Stimulated activated CD8-positive, alpha-beta memory T cell treated with anti-CD3 and anti-CD28 coated beads, Interleukin-12 subunit alpha, Interleukin-12 subunit beta, amount 100 ng/mL, for 24 hours (primary cell): ENCODE results near the gene BMP7.
"Not testable (repeated sequence)": the region's sequence is repeated elsewhere in the genome, so short reads cannot be mapped to it uniquely, and the experiment has no call there.

ENCODE experiments used
- DNase-seq: peaks from one replicate; pipeline ENCODE4 v3.0.0-alpha.2; 2020; ENCODE audit errors: extremely low read depth

BMP7 gene

DNA sequence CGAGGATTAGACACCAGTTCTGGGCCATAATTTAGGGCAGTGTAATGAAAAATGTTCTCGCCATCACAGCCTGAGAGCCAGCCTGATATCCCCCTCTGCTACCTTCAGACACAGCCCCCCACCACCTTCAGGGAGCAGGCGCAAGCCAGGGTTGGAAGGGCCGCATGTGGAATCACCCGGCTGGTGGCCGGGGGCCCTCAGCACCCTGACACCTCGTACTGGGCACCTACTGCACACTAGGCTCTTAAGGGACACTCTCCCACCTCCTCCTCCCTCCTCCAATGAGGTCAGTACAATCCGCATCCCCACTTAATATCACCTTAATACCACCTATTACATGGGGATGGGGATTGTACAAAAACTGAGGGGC, 55.5 kb downstream of the BMP7 start:
- no peak for DNase-seq

DNA sequence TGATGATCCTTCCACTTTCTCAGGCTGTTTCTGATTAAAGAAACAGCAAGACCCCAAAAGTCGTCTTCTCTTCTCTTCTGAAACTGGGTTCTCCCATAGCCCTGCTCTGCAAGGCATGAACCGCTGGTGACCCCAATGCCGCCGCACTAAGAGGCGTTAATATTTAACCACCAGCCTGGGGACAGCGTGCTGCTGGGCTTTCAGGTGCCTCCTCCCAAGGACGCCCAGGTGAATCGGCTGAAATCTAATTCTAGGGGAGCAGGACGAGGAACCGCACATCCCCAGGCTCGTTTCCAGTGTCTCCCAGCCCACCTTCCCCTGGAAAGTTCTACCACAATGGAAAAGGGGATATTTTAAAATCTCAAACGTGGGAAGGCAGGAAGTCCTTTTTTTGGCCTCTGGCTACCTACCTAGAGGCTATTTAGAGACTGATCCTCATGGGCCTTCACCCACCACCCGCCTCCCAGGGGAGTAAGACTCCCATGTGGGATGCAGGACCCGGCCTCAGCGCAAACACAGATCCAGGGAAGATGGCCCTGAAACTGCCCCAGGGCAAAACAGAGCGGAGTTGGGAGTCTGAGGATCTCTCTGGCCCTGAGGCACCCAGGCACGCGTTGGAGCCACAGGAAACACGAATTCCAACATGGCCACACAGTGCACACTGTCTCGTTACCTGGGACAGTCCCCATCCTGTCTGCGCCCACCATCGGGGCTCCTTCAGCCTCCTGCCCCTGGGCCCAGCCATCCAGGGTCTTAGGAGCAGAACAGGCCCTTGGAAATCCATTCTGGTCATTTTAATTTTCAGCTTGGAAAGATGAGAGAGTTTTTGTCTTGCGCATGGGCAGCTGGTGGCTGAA, 56.2 kb downstream of the BMP7 start:
- no peak for DNase-seq

DNA sequence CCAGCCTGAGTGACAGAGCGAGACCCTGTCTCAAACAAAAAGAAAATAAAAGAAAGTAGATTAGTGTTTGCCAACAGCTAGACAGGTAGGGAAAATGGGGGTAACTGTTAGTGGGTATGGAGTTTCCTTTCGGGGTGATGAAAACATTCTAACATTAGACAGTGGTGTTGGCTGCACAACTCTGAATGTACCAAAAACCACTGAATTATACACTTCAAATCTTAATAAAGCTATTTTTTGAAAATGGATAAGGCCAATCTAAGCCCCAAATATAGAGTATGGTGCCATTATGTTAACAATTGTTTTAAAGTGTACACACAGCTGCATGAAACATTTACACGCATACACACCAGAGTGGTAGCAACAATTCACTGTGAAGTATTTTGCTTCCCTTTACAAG, 57.0 kb downstream of the BMP7 start:
- DNase-seq = no peak

DNA sequence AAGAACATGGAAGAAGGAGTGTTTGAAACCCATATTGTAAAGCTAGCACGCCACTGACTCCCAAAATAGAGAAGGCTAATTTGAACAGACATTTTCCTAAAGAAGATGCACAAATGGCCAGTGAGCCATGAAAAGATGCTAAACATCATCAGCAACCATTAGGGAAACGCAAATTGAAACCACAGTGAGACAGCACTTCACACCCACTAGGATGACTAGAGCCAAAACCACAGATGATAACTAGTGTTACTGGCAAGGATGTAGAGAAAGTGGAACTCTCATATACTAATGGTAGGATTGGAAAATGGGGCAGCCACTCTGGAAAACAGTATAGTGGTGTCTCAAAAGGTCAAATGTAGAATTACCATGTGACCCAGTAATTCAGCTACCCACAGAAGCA, 58.2 kb downstream of the BMP7 start:
- no peak for DNase-seq

DNA sequence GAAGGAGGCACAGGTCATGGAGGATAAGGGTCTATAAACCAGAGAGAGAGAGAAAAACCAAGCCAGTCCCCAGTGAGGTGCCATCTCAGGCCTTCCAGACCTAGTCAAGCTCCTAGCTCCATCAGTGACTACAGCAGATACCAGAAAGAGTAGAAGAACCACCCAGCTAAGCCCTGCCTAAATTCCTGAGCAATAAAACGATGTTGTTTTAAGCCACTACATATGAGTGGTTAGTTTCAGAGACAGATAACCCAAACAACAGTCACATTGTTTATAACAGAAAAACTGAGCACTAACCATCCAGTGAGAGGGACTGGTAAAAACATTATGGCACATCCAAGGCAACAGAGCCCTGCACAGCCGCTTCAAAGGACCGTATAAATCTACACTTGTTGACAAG, 59.2 kb downstream of the BMP7 start:
- DNase-seq = no peak

DNA sequence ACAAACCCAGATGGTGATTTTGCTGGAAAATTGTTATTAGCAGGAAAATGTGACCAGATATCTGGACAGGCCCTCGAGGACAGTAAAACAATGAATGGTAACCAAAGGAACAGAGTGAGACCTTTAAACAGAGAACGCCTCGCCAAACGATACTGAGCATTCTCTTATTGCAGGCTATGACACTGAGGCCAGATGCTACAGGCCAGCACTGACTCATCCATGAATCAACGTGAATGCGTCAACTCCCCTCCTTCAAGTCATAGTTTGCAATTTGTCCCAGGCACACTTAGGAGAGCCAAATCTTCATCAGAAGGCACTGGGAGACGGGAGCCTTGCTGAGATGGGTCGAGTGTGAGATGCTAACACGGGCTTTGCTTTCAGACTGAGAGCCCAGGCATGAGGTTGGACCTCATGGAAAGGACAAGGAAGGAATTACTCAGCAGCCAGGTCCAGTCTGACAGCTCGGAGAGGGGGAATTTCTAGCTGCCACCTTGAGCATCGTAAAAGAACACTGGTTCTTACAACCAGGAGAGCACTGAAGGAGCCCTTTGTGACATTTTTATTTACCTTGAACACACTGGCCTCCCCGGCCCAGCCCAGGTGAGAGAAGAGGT, 60.7 kb downstream of the BMP7 start:
- no peak for DNase-seq

DNA sequence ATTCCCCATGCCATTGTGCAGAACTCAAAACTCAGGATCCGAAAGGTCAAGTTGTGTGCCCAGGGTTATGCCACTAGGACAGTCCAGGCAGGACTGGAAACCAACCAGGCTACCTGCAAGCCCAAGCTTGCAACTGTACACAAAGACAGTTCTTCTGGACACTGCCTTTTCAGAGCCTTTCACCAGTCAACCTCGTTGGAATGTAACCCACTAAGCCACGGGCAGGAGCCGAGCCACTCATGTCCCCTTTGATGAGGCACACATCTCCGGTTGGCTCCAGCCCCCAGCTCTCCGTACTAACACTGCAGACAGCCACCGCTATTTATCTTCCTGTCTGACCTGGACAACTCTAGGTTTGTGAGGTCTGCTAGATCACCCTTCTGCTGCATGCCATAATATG, 62.5 kb downstream of the BMP7 start:
- DNase-seq = no peak

DNA sequence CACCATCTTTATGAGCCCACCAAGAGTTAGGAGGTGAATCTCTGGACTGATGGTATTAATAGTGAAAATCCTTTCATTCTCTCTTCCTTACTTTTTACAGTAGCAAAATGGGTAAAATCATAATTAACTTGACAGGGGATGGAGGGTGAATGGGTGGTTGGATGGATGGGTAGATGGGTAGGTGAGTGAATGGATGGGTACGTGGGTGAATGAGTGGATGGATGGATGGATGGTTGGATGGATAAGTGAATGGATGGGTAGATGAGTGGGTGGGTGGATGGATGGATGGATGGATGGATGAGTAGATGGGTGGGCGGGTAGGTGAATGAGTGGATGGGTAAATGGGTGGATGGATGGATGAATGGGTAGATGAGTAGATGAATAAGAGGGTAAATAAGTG, 63.2 kb downstream of the BMP7 start:
- DNase-seq = no peak

DNA sequence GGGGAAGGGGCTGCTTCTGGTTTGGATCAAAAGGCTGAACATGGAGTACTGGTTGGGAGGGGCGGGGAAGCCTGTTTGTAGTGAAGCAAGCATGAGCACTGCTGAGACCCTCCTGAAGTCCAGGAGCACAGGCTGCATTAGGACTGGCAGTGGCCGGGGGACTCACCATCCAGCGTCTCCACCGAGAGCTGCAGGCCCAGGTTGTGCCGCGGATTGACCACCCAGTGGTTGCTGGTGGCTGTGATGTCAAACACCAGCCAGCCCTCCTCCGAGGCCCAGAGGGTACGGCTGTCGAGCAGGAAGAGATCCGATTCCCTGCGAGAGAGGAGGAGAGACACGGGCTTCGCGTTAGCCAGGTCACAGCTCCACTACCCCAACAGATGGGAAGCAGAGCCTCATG, 64.1 kb downstream of the BMP7 start:
- DNase-seq = no peak

DNA sequence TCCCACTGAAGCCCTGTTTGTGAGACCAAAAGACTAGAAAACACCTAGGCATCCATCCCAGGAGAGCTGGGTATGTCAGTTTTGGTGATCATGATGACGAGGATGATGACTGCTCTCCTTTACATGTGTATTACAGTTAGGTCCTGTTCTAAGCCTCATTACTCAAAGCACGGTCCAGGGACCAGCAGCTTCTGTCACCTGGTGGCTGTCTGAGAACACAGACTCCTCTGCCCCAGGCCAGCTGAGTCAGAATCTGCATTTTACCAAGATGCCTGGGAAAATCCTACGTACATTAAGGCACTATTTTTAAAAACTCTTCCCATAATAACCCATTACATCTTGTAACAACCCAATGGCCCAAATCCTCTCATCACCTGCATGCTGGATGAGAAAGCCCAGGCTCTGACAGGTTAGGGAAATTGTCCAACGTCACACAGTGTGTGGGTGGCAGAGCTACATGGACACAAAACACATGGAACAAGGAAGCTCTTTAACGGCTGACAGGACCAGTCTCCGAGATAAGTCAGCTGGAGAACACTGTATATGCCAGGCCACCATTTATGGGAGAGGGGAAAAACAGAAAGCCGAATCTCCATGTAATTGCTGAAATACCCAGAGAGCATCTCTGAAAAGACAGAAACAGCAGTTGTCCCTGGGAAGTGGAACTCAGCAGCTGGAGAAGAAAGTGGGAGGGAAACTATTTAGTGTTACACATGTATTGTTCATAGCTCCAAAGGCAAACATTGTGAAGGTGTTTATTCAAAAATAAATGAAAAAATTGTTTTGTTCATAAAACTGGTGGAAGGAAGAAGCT, 65.4 kb downstream of the BMP7 start:
- no peak for DNase-seq

DNA sequence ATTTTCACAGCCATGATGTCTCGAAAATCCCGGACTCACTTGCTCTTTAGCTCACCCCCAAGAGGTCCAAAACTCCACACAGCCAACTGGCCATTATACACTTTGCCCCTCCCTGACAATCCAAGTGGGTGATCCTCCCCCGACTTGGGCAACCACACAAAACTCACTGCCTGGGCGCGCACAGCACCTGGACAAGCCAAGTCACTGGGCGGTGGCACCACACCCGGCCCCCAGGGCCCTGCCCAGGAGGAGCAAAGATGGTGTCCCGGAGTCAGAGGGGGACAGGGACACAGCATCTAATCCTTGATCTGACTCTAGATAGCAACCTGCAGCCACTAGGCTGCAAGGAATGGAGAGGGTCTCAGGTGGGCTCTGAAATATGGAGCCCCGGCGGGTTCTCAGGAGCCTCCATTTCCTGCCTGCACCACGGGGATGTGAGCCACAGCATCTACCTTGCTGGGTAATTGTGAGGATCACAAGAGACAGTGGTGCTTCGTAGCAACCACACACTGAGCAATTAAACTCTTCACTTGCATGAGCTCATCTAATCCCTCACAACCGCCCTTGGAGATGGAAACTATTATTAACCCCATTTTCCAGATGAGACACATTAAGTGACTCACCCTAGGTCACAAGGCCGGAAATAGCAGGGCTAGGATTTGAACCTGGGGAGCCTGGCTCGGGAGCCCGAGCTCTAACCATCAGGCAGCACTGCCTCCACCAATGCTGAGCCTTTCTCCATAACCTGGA, 66.6 kb downstream of the BMP7 start:
- no peak for DNase-seq

DNA sequence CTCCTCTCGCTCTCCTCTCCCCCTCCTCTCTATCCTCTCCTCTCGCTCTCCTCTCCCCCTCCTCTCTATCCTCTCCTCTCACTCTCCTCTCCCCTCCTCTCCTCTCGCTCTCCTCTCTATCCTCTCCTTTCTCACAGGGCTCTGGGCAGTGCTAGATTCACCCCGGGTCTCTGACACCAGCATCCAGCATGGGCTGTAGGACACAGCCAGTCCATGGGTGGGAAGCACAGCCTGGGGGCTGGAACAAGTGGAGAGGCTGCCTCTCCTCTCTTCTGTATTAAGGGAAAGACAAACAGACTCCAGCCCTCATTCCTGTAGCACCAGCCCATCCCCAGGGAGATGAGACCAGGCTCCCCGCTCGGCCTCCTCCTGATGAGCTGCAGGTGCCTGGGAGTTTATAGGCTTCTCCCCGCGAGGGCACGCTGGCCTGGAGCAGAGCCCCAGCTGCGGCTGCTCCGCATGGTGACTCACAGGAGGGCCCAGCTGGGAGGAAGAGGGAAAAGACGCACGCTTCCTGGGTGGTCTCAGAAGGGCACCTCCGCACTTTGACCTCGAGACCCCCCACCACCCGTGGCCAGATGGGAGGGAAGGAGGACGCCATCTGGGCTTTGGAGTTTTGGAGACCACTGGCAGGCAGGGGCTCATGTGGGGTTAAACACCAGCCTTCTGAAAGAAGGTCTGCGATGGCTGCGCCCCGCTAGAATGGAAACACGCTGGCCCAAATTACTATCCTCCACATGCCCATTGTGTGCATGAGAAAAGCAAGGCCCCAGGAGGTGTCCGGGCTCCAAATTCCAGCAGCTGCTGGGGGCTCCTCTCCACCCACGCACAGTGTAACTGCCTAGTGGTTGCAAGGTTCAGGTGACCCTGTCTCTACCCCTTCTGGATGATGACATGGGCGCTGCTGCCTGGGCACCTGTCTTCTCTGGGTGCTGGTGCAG, 68.0 kb downstream of the BMP7 start:
- DNase-seq = no peak

DNA sequence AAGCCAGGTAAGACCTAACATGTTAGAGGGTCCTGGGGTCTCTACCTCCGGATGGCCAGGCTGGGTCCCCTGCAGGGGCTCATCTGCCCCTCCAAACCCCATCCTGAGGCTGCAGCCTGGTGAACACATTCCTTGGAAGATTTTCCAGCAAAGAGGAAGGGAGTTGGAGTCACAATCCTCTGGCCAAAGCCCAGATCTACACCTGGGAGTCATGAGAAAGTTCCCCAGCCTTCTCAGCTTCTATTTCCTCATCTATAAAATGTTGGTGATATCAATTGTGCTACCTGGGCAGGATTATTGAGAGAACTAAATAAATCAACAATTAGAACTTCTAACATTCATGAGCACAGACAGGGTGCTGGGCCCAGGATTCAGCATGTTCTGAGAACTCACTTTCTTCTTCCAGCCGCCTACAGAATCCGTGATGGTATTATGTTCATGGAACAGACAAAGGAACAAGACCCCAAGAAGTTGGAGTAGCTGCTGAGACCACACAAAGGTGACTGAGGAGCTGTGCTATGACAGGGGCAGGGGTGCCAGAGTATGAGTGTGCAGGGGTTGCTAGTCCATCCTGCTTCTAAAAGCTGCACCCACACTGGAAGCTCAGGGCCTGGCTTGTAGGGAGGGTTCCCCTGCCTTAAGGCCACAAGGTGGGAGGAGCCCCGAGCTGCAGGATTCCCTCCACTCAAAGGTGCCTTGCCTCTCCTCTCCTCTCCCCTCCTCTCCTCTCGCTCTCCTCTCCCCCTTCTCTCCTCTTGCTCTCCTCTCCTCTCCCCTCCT, 68.9 kb downstream of the BMP7 start:
- no peak for DNase-seq

DNA sequence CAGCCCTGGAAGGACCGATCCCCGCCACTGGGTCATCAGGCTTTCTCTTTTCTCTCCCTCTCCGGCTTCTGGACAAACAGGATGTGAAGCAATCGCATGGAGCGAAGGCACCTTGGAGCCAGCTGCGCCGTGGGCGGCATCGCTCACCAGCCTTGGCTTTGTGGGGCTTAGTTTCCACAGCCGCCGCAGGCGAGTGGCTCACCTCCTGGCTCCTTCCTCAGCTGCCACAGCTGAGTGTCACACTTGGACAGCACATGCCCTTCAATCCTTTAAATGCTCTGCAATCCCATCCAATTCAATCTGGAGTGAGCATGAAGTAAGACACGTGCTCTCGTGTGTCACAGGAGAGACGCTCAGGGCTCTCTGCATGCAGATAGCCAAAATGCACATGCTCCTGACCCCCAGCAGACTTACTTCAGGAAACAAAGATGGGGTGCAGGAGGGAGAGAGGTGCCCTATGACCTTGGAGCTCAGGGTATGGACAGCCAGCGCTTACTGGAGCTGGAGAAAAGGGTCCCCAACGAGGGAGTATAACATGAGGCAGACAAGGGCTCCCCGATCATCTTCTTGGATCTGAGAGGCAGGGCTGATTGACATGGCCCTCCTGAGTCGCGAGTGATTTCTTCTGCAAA, 70.9 kb downstream of the BMP7 start:
- no peak for DNase-seq

DNA sequence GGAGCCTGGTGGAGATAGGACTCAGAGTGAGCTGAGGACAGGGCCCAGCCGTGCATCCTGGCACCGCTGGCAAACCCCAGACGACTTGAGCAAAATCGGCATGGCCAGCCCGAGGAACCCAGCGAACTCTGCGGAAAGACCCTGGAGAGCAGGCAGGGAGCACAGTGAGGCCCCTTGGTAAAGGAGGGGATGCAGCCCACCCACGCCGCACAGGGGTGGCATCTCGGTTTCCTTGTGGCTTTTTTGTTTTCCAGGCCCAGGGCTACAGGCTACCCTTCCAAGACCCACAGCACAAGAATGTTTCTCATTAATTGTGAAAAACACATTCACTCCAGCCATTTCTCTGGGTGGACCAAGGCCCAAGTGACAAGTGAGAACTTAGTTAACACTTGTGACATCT, 71.4 kb downstream of the BMP7 start:
- DNase-seq = no peak

DNA sequence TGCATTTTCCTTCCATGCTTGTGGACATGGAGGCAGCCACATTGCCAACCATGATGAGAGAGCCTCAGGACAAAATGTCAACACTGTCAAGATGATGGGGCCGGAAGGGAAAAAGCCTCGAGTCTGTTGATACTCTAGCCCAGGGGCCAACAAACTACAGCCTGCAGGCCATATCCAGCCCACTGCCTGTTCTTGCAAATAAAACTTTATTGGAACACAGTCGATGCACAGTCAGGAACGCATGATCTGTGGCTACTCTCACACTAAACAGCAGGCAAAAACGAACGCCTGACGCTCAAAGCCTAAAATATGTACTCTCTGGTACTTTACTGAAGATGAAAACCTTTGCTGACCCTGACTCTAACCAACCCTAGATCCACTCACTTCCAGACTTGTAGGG, 72.3 kb downstream of the BMP7 start:
- DNase-seq = no peak

DNA sequence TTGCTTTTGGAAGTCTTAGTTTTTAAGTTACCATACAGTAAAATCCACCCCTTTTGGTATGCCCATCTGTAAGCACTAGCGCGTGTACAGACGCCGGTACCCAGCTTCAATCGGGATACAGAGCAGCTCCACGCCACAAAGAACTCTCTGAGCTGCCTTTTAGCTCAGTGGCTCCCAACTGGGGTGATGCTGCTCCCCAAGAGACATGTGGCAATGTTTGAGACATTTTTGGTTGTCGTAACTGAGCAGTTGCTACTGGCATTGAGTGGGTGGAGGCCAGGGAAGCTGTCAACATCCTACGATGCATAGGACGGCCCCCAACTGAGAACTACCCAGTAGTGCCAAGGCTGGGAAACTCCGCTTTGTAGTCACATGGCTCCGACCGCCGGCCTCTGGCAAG, 73.3 kb downstream of the BMP7 start:
- no peak for DNase-seq

DNA sequence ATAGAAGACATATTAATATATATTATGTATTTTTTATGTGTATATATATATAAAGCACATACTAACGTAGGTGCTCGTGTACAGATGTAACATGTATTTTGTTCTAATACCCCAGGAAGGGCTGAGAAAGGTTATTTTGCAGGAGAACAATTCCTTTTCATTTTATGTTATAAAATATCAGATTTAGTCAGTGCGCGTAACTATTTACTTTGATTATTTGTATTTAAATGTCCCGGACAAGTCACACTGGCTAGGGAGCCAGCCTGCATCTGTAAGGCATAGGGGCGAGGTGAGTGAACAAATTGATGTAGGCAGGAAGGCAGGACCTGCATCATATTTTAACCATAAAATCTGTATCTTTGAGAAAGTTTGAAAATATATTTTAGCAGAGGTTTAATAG, 74.1 kb downstream of the BMP7 start:
- DNase-seq = no peak

DNA sequence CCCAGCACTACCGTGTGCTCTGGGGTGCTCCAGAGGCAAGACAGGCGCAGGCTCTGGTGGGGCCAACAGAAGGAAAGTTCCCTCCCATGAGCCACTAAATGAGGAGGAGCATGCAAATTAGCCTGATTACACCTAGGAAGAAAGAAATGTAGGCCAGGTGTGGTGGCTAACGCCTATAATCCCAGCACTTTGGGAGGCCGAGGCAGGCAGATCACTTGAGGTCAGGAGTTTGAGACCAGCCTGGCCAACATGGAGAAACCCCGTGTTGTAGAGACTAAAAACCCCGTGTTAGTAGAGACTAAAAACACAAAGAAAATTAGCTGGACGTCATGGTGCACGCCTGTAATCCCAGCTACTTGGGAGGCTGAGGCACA, 75.2 kb downstream of the BMP7 start:
- DNase-seq = not testable (repeated sequence)
